RPMI7951 (cell line): ENCODE measurements around the gene CTLA4. TPM values are rescaled to one million over a fixed set of nuclear protein-coding genes. Genes with fewer than 3 reads are reported as not detected.

Experiments used
- DNase-seq: peaks from one replicate; pipeline ENCODE4 v3.0.0-alpha.2; 2012; ENCODE audit warnings: low read depth
- total RNA-seq: library from RNA; depleted of rRNA; stranded (reverse); fragments of >200 nt; shearing (Covaris generic); gene quantifications from 2 replicates; pipeline ENCODE4 v1.2.3, GENCODE V29; 2014

Gene CTLA4
- total RNA-seq, 1 experiment from 2014 or later: not detected

DNA sequence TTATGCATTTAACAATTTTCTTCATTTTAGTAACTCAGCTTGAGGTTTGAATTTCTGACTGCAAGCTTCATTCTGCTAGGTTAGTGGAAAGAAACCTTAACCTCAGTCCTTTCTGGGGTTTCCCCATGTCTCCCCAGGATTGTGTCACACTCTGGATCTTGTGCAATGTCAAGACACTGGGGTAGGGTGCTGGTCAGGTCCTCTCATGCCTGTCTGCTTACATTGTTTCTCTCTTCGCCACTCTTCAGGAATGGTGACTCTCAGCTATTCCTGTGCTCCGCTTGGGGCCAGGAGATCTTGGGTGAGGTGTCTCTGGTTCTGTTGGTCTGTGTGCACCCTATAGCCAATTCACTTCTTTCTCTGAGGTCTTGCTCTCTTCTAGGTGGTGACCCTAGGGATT is 23.9 kb downstream of the CTLA4 start:
- DNase-seq: no peak

DNA sequence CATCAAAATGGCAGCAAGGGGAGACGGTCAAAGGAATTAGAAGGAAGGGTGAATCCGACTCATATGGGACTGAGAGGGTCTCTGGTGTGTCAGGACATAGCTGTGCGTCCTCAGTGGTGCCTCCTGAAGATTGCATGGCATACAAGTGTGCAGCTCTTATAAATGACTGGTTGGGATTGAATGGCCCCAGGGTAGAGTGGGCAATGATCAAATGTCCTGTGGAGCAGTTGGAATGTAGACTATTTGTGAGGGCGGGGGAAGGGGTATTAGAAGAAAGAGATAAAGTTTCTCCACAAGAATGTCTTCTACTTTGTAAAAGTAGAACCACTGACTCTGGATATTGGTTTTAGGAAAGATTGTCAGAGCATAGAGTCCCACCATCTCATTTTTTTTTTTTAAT is 24.6 kb downstream of the CTLA4 start:
- peak; percentile 39 for DNase-seq

DNA sequence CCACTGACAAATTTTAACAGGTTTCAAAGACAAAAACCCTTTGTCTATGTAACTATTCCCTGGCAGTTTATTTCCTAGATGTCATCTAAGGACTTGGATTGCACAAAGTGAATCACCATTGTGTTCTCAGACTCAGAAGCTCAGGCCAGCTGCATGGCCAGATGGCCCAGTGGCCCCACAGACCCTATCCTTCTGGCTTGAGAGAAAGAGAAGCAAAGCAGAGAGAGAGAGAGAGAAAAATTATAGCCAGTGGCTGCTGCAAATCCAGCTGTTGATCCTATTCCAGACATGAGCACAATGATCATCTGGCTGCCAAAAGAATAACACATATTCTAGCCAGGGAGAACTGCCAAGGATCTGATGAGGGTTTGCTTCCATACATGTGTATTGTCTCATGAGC is 25.8 kb downstream of the CTLA4 start:
- DNase-seq: peak; percentile 48

DNA sequence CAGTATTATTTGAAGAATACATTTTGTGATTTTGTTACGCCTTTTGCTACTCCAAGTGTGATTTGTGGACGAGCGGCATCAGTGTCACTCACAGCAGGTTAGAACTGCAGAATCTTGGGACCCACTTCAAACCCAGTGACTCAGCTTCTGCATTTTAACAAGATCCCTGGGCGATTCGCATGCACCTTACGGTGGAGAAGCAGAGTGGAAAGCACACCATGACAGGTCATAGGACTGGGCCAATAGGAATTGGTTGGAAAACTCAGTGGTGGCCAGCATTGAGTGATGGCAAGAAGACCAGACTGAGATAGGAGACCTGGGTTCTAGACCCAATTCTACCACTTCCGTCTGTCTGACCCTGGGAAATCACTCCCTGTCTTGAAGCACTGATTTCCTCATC is 26.3 kb downstream of the CTLA4 start:
- no peak for DNase-seq

DNA sequence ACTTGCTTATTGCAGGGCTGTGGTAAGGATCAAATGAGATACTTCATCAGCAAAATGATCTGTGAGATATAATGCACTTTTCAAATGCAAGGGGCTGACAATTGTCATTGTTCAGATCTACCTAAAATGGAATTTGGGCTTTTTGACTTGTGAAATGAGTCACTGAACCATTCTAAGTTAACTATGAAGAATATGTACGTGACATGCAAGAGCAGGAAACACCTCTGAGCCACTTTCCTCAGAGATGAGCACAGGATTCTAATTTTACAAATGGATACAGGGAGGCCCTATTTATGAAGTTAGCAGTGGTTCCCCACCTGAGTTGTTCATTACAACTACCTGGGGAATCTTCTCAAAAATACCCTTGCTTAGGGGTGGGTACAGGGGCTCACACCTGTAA is 26.7 kb downstream of the CTLA4 start:
- DNase-seq: no peak

DNA sequence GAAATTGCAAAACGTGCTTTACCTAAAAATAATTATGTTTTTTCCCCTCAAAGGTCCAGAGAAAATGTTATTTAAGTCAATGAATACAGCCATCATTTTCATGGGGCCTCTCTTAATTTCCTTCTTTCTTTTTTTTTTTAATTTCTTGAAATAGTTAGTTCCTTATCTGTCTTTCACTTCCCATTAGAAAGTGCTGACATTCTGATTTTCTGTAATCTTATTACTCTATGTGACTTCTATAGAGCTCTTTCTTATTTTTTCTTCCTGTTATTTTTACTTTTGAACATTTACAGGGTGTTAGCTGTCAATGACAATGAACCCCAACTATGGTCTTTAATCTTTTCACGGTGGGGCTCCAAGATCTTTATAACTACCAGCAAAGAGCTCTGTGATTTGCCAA is 30.0 kb downstream of the CTLA4 start:
- DNase-seq: no peak

DNA sequence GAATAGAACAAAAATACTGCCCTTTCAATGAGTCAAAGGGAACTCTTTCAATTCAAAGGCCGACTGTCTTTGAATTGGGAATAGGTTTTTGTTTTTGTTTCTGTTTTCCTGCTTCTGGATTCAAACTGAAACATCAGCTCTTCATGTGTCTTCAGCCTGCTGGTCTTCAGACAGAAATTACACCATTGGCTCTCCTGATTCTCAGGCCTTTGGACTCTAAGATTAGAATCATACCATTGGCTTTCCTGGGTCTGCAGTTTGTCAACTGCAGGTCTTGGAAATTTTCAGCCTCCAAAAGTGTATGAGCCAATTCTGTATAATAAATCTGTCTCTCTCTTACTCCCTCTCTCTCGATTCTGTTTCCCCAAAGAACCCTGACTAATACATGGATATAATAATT is 31.1 kb downstream of the CTLA4 start:
- DNase-seq: no peak

DNA sequence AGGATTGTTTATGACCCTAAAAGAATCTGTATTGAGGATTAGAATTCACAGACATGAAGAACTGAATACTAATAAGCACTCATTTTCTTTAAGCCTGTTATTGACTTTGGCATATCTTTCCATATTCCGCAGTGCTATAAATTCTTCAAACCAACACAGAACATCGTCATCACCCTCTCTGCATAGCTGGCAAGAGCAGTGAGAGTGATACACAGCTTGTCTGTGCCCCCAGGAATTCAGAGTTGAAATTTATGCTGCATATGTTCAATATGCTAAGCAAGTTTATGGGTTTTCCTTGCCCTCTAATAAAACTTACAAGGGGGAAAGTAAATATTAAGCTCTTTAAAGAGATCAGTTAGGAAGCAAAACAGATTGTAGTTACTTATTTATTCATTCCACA is 32.7 kb downstream of the CTLA4 start:
- no peak for DNase-seq

DNA sequence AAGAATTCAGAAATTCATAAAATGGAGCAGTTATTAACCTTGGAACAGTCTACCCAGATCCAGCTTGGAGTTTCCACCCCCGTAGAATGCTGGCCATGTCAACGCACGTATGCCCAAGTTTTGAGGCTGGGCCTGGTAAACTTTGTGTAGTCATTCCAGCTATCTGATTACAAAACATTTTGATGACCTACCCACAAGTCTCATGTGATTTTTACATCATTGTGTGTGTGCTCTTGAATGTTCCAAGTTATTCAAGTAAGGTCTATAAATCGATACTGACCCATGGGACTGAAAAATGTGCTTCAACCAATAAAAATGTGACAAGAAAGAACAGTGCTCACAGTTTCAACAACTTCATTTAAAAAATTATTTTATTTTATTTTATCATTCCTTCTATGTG is 36.5 kb downstream of the CTLA4 start:
- no peak for DNase-seq

DNA sequence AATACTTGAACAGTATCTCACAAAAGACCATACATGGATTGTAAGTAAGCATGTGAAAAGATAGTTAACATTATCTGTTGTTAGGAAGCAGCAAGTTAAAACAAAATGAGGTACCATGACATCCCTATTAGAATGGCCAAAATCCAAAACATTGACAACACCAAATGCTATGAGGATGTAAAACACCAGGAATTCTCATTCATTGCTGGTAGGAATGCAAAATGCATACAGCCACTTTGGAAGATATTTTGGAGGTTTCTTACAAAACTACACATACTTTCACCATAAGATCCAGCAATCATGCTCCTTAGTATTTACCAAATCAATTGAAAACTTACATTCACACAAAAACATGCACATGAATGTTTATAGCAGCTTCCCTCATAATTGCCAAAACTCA is 38.1 kb downstream of the CTLA4 start:
- DNase-seq: no peak

DNA sequence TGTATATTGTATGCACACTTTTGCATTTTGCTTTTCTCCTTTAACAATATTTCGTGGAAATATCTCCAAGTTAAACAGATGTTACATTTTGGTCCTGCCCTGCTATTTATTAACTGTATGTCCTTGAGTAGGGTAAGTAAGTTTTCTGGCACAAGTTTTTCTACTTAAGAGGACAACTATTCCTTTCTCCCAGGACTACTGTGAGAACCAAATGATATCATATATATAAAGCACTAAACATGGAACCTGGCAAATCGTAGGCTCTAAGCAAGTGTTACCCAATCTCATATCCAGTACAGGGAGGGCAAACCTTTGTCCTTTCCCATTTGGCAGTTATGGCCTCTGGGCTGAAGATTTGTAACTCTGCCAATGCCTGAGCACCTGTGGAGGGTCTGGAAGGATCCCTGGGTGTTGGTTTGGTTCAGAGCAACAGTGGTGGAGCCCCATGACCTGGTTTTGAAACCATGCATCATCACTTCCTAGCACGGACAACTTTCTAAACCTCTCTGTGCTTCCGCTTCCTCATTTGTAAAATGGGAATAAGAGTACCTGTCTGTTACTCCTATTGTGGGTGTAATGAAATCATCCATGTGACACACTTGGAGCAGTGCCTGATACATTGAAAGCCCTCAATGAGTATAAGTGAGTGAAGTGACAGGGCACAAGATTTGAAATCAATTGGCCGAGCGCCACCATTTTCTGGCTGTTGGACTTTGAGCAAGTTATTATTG is 40.7 kb downstream of the CTLA4 start:
- no peak for DNase-seq

DNA sequence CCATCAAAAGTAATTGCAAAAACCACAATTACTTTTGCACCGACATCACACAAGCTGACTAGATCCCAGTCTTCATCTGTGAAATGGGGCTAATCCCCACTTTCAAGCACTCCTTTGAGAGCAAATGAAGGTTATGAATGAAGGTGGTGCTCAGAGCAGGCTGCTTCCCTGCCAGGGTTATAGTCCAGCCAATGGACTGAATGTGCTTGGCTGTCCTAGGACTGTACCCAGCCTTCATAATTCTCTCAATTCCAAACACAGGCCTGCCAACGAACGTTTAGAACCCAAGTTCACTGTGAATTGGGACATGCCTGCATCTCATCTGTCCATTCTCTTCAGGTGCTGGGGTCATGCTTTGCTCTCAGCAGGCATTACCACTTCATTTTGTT is 41.2 kb downstream of the CTLA4 start:
- no peak for DNase-seq

DNA sequence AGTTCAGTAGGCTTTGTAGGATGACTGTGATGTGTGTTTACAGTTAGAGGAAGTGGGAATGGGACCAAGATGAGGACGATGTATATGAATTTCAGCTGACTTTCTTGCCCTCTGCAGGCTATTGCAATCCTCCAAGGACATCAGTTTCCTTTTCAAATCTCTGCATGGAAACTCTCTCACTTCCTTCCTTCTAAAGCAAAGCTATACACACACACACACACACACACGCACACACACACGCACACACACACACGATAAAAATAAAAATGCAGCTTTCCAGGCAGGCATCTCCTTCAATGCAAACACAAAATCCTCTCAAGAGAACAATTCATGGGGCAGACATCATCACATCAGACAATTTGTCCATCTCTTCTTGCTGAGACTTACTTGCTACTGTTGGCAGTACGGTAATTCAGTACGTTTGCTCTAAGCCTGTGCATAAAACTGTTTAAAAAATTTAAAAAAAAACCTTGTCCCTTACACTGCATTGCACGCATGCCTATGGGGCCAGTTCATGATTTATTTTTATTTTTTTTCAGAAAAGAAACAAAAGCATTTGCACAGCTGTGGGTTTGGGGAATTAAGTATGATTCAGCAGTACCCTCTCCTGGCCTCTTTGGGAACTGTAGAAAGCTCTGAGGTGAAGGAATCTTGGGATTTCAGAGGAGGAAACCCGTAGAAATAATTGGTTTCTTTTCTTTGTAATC is 41.8 kb downstream of the CTLA4 start:
- peak; percentile 65 for DNase-seq

DNA sequence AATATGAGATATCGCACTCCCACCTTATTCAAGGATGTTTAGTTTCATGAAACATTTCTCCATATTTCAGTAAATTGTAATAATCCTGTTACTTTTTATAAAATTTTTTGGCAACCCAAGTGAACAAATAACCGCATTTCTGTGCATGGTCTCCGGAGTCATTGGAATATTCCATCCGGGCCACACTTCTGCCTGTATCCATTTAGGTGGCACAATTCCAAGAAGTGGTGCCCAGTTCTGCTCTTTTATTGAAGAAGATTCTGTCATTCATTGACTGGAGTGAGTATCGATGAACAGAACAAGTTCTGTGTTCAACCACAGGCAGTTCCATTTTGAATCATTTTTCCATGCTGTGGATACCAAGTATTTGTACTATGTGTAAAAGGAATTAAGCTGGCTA is 42.4 kb downstream of the CTLA4 start:
- peak; percentile 39 for DNase-seq

DNA sequence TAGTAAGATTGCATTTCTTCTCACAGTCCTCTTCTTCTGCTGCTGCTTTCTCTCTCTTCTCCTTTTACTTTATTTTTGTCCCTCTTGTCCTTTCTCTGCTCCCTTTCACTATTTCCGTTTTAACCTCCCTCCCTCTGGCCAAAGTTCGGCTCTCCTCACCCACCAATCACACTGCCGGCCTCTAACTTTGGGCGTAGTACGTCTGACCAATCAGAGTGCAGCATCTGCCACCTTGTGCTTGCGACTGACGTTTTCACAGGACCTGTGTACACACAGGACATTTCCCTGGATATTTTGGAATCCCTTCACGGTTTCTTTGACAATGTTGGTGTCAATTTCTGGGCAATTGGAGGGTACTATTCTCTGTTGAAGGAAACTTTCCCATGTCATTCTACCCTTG is 46.4 kb downstream of the CTLA4 start:
- no peak for DNase-seq

DNA sequence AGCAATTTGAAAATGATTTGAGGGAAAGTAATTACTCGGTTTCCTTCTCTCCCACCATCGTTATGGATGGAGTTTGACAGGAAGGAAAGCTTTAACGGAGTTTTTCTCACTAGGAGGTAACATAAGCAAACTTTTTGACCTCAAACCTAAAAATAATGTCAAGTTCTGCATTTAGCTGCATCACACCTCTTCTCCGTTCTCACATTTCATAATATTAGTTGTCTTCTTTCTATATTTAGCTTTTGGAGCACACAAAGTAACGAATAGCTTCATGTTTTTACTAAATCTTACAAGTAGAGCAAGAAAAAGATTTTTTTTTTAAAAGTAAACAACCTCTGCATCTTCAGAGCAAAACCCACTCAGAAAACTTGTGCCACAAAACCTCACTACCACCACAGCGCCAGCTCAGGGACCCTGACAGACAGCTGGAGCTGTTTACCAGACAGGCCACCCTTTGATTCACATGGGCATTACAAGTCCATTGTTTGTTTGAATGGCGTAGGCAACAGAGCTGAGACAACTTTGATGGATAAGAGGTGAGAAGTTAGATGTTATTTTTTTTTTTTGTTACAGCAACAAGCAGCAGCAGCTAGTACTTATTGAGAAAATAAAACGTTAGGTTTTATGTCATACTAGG is 47.1 kb downstream of the CTLA4 start:
- DNase-seq: no peak

DNA sequence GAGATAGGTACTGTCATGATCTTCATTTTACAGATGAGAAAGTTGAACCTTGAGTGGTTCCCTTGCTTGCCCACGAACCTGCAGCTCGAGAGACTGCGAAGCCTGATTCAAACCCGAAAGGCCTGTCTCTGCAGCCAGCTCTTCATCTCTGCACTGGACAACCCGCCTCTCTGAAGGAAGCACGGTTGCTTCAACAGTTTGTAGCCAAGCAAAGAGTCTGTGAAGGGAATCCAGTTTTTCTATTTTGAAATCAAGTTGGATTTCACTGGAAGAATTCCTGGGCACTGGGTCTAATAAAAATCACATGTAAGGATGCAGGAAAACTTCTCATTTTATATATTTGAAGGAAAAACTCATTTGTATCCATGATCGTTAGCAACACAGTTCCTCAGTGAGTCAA is 47.7 kb downstream of the CTLA4 start:
- DNase-seq: no peak

DNA sequence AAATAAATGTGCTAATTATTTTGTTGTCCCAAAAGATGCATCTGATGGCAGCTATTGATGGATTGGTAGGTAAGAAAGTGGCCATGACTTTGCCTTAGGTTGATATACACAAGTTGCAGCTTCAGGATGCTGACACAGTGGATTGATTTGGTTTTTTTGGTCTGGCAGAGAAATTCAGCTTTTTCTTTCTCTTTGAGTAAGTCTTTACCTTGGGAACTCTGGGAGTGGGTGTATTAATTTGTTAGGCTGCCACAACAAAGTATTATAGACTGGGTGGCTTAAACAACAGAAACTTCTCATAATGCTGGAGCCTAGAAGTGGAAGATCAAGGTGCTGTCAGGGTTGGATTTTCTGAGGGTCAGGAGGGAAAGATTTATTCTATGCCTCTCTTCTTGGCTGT is 49.2 kb downstream of the CTLA4 start:
- DNase-seq: no peak

DNA sequence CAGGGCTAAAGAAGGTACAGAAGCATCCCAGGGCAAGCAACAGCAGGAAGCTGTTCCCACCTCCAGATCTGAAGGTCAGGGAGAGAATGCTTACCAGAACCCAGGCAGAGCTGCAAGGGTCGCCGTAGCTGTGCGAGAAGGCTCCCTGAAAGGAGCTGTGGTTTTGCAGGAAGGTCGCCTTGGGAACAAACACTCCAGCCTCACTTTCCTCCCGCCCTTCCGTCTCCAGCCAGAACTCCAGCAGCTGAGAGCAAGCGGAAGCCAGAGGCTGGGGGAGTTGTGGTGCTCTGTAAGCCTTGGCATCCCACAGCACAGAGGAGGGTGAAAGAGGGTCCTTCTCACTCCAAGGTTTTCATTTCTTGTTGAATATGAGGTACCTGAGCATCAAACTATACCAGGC is 50.7 kb downstream of the CTLA4 start:
- no peak for DNase-seq

DNA sequence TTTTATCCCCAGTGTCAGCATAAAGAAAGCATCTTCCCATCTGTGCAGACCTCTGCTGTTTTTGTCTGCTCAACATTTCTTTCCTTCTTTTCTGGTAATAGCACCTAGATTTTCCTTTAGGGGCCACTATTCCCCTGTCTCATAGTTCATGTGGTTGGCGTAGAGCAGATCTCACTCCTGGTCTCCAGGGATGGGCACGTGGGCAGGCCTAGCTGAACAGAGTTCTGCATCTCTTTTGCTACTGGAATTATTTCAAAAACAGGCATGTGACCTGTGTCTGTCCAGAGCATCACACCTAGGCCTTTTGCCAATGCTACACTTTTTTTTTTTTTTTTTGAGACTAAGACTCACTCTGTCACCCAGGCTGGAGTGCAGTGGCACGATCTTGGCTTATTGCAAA is 51.3 kb downstream of the CTLA4 start:
- DNase-seq: no peak
